Suprapubic skin (tissue), 4 donors: Measurements from ENCODE around the gene KRTAP5-11.

ENCODE experiments used
- CTCF ChIP-seq, 2 donors: fragments of 200-600 bp in 1 of 2; fragments of 450-650 bp in 1 of 2; sonication (generic) in 1 of 2; IDR thresholded peaks; one replicate each; pipeline ENCODE4 v1.5.1; 2016 to 2019; ENCODE audit warnings: antibody characterized with exemption in 2 of 2, mild to moderate bottlenecking in 1 of 2, moderate library complexity in 1 of 2
- EP300 ChIP-seq: sonication (generic); formaldehyde crosslinking; IDR thresholded peaks from one replicate; pipeline ENCODE4 v1.6.1; 2017; ENCODE audit warnings: antibody characterized with exemption
- POLR2A ChIP-seq, 2 donors: fragments of 450-650 bp; IDR thresholded peaks; one replicate each; pipeline ENCODE4 v1.6.1; 2017; ENCODE audit warnings: antibody characterized with exemption in 2 of 2, mild to moderate bottlenecking in 2 of 2, moderate library complexity in 2 of 2
- POLR2AphosphoS5 ChIP-seq, 3 donors: sonication (generic); formaldehyde crosslinking; IDR thresholded peaks; one replicate each; pipeline ENCODE4 v1.6.1; 2017; ENCODE audit warnings: antibody characterized with exemption in 3 of 3

GRCh38 chr11:71551711-71552110, 31.0 kb downstream of the KRTAP5-11 start:
- no peak for TF ChIP-seq CTCF (IDR thresholded peaks at IDR 0.05)
- no peak for TF ChIP-seq POLR2A (IDR thresholded peaks at IDR 0.05)
- no peak for TF ChIP-seq POLR2AphosphoS5 (IDR thresholded peaks at IDR 0.05)
- no peak for TF ChIP-seq EP300
